NCI-H2171 (cell line): ENCODE measurements around the gene PPP1R13L.
"Not testable (repeated sequence)": the region's sequence is repeated elsewhere in the genome, so short reads cannot be mapped to it uniquely, and the experiment has no call there.

Experiments used
- DNase-seq: peaks from one replicate; lab custom pipeline; 2025; lab: John Stamatoyannopoulos, UW

PPP1R13L gene

DNA sequence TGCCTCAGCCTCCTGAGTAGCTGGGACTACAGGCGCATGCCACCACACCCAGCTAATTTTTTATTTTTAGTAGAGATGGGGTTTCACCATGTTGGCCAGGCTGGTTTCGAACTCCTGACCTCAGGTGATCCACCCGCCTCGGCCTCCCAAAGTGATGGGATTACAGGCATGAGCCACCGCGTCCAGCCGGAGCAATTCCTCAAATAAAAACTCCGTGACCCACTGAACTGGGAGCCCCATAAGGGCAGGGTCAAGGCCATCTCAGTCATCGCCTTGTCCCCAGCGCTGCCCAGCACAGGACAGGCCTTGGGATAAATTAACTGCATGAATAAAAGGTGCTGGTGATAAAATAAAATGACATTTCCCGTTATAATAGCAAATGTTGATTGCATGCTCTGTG, 25.0 kb upstream of the PPP1R13L start:
- DNase-seq: not testable (repeated sequence)

- no peak for DNase-seq
Observed at GRCh38 chr19:45428384-45429231, 23.7 kb upstream of the PPP1R13L start.

- DNase-seq: peak; percentile 66
Observed at GRCh38 chr19:45424191-45425058, 19.6 kb upstream of the PPP1R13L start.

- DNase-seq: peak; percentile 98
Observed at GRCh38 chr19:45423589-45424190, 18.8 kb upstream of the PPP1R13L start, which contains the start of gene ERCC1. ERCC1 (minus strand) TSS chr19:45423917; CDS start chr19:45423374, 543 bp downstream.

DNA sequence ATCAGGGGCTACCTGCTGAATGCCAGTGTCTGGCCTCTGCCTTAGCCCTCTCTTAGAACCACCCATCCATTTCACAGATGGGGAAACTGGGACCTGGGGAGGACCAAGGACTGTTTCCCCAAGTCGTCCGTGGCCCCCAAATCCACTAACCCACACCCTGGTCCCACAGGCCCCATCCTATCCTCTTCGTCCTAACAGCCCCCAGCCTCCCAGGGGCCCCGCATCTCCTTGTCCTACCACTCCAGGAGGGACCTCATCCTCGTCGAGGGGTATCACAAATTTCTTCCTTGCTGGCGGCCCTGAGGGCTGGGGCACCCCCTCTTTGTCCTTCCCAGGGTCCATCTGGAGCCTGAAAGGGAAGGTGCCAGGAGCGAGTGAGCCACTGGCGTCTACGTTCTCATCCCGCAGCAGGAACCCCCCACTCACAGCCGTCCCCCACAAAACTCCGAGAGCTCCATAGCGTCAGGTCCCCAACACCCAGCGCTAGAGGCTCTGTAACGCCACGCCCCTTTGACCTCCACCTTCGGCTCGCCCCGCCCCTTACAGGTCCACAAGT, 18.2 kb upstream of the PPP1R13L start:
- no peak for DNase-seq

GRCh38 chr19:45421947-45422498, 17.2 kb upstream of the PPP1R13L start:
- no peak for DNase-seq

GRCh38 chr19:45420871-45421270, 16.0 kb upstream of the PPP1R13L start:
- DNase-seq: no peak

- no peak for DNase-seq
Observed at GRCh38 chr19:45420356-45420755, 15.5 kb upstream of the PPP1R13L start.

DNA sequence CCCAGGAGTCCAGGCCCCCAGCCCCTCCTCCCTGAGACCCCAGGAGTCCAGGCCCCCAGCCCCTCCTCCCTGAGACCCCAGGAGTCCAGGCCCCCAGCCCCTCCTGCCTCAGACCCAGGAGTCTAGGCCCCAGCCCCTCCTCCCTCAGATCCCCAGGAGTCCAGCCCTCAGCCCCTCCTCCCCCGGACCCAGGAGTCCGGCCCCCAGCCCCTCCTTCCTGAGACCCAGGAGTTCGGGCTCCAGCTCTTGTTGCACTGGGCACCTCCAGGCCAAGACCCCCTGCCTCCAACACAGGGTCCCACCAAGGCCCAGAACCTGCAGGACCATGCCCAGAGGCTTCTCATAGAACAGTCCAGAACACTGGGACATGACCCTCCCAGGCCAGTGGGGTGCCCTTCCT, 15.0 kb upstream of the PPP1R13L start:
- DNase-seq: no peak

DNA sequence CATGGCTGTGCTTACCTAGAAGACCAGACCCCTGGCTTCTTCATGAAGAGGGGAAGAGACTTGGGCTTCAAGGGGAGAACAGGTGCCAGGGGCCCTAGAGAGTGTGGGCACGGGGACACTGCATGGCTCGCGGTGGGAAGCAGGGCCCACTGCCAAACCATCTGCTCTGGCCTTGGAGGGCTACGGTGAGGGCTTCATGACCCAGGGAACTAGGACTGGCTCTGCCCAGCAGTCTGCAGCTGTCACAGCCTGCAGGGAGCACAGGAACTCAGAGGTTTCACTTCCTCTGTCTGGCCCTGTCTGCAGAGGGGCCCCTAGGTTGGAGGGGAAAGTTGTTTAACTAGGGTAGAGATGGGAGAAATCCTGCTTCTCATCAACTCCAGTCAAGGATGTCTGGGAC, 14.5 kb upstream of the PPP1R13L start:
- DNase-seq: no peak

- DNase-seq: no peak
Observed at GRCh38 chr19:45418802-45419201, 13.9 kb upstream of the PPP1R13L start.

DNA sequence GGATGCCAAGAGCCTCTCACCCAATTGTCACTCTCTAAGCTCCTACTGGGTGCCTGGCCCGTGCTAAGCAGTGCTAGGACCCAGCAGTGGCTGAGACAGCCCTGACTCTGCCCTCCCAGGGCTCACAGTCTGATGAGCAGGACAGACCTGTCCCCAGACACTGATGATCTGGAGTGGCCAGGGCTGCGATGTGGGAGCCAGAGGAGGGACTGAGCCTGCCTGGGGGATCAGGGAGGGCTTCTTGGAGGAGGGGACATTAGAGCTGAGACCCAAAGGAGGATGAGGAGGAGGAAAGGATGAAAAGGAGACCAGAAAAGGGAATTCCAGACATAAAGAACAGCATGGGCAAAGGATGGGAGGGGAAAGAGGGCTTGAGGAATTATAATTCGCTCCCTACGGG, 12.3 kb upstream of the PPP1R13L start:
- no peak for DNase-seq

DNA sequence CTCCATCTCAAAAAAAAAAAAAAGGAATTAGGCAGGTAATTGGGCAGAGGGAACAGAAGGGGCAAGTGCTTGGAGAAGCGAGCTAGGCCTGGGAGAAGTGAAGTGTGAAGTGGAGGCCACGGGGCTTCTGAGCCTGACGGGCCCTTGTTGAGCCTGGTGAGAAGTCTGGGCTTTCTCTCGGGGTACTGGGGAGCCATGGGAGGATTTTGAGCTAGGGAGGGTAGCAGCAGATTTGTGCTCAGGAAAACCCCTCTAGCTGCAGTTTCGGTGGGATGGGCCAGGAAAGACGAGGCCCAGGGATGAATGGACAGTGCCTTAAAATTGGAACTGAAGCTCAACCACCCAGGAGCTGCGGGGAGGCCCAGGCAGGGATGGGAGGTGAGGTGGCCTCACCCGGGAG, 9.6 kb upstream of the PPP1R13L start:
- DNase-seq: no peak

- no peak for DNase-seq
Observed at GRCh38 chr19:45413497-45413896, 8.6 kb upstream of the PPP1R13L start.

- DNase-seq: not testable (repeated sequence)
Observed at GRCh38 chr19:45410330-45410729, 5.5 kb upstream of the PPP1R13L start.

GRCh38 chr19:45409557-45409920, 4.7 kb upstream of the PPP1R13L start:
- DNase-seq: no peak

- DNase-seq: no peak
Observed at GRCh38 chr19:45408830-45409556, 4.1 kb upstream of the PPP1R13L start.

- no peak for DNase-seq
Observed at GRCh38 chr19:45408121-45408520, 3.3 kb upstream of the PPP1R13L start.

DNA sequence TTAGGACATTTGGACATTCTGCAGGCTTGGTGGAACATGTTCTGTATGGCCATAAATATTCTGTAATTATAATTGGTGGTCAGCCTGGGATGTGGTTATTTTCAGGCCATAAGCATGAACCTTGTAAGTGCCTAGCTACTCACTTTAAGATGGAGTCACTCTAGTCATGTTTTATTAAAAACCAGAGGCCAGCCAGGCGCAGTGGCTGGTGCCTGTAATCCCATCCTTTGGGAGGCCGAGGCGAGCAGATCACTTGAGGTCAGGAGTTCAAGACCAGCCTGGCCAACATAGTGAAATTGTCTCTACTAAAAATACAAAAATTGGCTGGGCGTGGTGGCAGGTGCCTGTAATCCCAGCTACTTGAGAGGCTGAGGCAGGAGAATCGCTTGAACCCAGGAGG, 2.7 kb upstream of the PPP1R13L start:
- not testable (repeated sequence) for DNase-seq

DNA sequence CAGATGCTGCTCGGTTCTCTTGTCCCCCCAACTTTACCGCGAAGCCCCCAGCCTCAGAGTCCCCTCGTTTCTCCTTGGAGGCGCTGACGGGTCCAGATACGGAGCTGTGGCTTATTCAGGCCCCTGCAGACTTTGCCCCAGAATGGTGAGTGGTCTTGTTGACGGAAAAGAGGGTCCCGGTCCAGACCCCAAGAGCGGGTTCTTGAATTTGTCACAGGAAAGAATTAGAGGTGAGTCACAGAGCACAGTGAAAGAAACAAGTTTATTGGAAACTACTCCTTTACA, 2.2 kb upstream of the PPP1R13L start:
- DNase-seq: no peak
